Epidermal melanocyte (primary cell): ENCODE data around the gene NKX6-1.

Experiments
- DNase-seq: peaks from one replicate; pipeline ENCODE4 v3.0.0; 2011; ENCODE audit warnings: low spot score; ENCODE audit not compliant: insufficient read length

NKX6-1 gene

DNA sequence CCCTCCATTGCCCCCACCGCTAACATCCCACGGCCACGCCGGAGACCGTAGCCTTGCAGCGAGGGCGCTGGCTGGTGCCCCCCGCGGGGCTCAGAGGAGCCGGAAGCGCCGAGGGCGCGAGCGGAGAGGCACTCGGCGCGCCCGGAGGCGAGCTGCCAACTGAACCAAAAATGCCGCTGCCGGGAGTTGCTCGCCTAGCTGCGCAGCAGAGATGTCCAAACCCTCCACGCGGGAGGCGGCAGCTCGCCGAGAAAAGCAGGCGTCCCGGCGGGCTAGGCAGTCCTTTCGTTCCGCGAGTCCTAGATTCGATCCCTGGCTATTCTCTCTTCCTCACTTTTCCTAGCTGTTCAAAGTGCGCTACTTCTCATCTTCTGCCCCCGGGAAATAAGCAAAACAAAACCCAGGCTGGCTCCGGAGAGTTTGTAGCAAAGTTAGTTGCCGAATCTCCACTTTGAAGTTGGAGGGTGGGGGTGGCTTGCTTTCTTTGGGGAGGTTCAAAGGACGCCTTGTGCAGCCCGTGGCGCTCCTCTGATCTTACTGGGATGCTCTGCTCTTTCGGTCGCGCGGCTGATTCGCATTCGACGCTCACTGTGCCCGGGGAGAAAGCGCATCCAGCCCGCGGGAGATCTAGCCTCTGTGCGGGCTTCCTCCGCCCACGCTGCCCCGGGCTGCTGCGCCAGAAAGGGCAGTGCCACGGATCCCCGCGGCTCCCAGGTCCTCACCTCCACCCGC is 723 bp downstream of the NKX6-1 start:
- DNase-seq, result no peak

DNA sequence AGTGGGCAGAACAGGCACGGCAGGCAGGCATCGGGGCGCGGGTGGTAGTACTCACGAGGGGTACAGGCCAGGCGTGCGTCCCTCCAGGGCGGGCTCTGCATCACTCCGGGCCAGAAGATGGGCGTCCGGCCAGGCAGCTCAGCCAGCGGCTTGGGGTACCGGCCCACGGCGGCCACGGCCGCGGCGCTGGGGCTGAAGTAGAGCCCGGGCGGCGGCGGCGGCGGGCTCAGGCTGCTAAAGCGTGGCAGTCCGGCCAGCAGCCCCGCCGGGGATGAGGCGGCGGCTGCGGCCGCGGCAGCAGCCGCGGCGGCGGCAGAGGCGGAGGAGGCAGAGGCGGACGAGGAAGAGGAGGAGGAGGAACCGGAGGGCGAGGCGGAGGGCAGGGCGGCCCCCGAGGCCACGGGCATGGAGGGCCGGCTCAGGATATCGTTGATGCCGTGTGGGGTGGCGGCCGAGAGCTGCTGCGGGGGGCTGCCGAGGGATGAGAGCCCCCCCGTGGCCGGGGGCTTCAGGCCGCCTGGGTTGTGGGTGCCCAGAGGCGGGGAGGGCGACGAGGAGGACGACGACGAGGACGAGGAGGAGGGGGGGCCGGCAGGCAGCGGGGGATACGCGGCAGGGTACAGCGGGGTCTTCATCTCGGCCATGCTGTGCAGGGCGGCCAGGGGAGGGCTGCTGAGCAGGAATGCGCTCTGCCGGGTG is 1.4 kb downstream of the NKX6-1 start:
- no peak for DNase-seq

DNA sequence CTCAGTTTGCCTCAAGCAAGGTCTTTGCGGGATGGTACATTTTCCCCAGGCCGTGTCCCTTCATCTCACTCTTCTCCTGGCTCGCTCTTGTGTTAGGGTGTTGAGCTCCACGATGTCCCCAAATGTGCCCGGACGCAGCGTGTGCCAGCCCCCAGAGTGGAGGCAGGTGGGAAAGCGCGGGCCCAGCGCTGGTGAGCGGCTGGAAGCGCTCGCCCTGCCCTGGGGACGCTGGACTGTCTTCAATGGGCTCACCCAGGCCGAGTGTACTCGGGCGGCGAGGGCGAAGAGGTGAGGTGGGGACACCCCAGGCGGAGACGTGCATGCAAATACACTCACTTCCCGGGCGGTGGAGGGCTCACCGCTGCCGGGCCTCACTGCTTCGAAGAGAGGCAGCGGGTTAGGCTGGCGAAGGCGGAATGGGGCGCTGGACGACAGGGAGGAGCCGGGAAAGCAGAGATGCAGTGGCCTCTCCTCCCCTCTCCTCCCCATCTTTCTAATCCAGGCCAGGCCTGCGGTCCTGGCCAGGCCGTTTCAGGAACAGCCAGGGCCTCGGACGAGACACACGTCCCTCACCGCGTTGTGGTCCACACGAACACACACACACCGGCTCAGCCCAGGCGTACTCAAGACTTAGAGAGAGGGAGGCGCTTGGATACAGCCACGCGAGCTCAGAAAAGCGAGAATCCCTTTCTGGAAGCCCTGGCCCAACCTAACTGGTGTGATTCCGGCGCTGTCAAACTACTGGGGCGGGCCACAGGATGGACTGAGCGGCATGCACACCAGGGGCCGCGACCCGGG is 2.2 kb downstream of the NKX6-1 start:
- DNase-seq, result no peak

DNA sequence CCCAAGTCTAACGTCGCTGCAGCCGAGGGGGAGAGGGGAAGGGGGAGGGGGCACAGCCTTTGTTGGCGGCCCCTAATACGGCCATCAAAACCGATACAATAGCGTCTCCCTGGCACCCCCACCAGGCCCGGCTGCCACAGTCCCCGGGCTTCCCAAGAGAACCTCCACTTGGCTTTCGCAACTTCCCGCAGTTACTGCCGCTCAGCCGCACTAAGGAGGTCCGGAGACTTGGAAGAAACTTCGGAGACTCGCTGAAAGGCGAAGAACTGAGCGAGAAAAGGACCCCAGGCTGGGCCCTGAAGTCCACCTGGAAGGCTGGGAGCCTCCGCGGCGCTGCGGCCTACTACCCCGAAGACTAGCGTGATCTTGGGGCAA is 2.8 kb downstream of the NKX6-1 start:
- DNase-seq, result no peak

DNA sequence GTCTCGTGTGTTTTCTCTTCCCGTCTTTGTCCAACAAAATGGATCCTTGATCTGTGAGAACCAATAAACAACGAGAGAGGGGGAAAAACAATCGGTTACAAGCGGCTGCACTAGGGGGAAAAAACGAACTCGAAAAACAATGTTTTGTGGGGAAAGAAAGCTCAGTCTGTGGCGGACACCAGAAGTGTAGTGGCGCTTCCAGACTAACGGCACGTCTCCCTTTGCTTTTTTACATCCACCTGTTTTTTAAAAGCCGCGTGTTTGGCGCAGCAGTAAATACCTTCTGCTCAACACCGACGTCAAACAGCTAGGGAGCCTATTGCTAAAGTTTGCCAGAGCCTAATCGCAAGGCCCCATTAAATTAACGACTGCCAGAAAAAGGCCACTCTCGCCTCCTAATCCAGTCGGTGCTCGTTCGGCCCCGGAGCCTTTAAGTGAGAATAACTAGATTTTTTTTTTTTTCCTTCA is 3.3 kb downstream of the NKX6-1 start:
- no peak for DNase-seq

DNA sequence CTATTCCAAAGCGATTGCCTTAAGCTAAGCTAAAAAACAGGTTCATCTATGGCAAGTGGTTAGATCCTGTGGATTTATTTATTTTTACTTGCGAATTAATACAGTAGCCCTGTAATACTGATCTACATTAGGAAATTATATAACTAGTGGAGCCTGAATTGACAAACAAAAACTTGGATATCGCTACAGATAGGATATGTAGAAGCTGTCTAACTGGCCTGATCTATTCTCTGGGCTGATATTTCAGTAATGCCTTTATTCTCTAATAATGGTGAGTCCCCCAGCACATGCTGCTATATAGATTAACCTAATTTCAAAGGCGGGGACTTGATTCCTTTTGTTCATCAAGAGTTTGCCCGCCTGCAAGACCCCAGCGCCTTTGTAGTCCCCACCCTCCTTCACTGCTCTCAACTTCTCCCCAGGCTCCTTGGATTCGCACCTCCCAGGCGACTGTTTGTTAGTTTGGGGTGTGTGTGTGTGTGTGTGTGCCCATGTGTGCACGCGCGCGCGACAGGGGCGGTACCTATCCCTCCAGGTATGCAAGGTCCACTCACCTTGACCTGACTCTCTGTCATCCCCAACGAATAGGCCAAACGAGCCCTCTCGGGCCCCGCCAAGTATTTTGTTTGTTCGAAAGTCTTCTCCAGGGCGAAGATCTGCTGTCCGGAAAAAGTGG is 3.8 kb downstream of the NKX6-1 start:
- no peak for DNase-seq

DNA sequence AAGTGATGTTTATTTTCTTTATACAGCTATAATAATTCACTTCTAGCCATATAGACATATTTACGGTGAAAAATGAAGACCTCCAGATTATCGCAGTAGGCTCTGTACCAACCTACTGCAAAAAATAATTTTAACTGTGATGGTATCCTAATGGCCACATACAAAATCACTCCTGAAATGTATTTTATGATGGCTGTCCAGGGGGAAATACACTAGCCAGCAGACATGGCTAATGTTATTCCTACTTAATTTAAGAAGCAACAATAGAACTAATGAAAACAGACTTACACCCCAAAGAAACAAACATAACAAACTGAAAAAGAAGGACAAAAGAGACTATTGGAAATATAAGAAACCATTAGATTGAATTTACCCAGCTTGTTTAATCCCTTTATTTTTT is 4.6 kb downstream of the NKX6-1 start:
- no peak for DNase-seq

DNA sequence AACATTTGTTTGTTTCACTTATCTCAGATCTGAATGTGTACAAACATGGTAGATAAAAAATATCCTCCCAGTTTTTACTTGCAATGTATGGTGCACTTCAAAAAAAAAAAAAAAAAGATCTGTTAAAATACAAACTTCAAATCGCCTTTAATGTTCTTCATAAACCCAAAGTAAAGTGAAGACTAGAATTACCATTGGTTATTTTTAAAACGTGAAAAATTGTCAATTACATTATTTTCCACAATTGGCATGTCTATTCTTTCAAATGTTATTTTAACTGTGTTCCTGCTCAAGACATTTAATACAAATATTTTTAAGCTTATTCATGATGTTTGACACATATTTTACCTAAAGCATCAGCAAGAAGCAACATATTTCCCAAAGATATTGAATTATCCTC is 5.0 kb downstream of the NKX6-1 start:
- DNase-seq, result no peak

DNA sequence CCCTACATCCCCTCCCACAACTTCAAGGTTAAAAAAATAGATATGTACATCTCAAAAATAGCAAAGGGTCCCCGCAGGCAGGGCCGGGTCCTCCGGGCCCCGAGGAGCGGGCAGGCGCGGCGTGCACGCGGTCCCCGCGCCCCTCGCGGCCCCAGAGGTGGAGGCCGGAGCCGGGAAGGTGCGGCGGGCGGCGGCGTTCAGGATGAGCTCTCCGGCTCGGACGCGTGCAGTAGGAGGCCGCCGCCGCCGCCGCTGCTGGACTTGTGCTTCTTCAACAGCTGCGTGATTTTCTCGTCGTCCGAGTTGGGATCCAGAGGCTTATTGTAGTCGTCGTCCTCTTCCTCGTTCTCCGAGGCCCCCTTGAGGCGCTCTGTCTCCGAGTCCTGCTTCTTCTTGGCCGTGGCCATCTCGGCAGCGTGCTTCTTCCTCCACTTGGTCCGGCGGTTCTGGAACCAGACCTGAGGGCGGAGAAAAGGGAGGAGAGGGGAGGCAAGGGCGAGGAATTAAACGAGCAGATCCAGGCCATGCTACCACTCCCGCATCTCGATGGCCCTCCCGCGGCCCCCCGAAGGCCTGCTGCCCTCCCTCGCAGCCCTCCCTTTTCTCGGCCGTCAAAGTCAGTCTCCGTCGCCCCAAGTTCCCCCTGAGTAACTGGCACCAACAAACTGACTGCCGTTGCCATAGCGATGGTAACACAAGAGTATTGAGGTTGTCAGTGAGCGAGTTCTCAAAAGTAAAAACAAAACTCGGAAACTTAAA is 5.8 kb downstream of the NKX6-1 start:
- no peak for DNase-seq

DNA sequence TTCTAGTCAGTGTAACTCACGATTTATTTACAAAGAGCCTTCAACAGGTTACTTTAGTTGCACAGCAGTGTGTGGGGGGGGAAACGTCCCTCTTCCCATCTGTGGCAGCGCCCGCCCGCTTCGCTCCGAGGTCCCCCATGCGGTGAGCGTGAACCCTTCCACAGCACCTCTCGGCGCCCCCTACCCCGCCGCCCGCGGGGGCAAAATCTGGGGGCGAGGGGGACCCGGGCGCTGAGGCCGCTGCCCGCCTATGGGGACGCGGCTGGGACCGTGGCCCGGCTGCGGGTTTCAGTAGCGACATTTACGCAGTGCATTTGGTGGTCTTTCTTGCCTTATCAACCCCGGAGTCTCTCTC is 6.4 kb downstream of the NKX6-1 start:
- no peak for DNase-seq

DNA sequence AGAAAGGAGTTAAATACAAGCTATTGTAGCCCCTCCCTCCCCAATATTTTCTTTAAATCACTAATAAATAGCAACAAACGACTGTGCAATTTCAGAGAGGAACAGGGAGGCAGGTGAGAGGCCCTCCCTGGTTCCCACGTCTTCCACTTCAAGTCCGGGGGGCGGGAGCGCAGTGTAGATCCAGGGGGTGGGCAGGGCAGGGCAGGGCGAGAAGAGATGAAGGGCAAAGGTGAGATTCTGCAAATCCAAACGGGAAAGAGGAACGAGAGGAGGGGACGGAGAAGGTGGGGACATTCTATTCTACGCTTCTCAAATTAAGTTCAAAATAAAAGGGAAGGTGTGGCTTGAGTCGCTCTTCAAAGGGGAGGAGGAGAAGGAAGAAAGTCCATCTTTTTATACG is 6.8 kb downstream of the NKX6-1 start:
- DNase-seq, result no peak

DNA sequence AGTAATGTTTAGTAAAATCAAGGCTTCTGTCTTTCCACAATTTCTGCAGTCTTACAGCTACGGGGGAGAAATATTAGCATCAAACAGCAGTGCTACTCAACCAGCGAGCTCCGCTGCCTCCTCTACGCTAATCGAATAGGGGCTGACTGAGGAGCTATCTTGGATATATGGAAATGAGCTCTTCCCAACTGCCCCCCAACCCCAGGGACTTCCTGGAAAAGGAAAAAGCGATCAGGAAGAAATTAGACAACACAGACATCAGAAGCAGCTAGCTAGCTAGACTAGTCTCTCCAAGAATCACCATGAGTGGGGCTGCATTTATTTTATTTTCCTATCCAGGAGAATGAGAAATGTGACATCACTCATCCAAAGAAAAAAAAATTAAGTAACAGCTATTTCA is 7.6 kb downstream of the NKX6-1 start:
- no peak for DNase-seq

DNA sequence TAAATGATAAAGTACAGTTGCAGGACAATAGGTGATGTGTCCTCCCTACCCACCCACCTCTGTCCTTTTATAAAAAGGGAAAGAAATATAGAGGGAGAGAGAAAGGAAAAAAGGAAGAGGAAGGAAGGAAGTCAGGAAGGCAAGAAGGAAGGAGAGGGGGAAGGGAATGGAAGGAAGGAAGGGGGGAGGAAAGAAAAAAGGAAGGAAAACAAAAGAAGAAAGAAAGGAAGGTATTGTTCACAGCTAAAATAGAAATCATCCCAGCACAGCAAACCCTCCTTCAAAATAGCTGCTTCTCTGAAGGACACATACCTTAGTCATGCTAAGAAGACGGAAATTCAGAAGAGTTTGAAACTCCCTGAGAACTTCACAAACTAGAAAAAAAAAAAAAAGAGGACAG is 8.4 kb downstream of the NKX6-1 start:
- DNase-seq, result no peak

DNA sequence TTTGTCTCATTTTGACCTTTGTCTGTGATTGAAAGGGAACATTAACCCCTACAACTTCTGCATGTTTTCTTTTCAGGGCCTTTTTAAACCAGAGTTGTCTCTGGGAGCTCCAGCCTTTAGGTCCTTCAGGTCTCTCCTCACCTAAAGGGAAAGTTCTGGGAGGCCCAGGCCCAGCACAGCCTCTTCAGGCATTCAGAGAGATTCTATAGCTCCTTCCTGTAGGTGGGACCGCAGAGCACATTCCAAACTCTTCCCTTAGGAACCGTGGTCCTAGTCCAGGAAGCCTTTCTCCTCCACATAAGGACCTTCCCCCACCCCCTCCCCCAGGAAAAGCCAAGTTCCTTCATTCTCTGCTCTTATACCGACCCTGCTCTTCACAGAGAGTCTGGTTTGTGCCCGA is 14.9 kb downstream of the NKX6-1 start:
- no peak for DNase-seq

DNA sequence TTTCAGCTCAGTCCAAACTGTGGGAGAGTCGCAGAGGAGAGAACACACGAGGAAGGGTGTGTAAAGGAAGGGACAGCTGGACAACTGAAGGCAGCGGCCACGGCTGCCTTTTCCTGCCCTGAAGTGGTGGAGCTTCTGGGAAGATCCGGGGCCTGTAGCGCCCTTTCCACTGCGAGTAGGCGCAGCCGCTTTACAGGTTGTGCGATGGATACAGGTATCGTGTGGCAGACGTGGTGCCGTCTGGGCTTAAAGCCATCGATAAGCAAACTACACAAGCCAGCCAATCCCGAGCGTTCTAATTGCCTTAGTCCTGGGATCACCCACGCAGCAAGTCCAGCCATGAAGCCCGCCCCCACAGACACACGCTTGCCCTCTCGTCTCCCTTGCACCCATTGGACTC is 15.4 kb downstream of the NKX6-1 start:
- no peak for DNase-seq

DNA sequence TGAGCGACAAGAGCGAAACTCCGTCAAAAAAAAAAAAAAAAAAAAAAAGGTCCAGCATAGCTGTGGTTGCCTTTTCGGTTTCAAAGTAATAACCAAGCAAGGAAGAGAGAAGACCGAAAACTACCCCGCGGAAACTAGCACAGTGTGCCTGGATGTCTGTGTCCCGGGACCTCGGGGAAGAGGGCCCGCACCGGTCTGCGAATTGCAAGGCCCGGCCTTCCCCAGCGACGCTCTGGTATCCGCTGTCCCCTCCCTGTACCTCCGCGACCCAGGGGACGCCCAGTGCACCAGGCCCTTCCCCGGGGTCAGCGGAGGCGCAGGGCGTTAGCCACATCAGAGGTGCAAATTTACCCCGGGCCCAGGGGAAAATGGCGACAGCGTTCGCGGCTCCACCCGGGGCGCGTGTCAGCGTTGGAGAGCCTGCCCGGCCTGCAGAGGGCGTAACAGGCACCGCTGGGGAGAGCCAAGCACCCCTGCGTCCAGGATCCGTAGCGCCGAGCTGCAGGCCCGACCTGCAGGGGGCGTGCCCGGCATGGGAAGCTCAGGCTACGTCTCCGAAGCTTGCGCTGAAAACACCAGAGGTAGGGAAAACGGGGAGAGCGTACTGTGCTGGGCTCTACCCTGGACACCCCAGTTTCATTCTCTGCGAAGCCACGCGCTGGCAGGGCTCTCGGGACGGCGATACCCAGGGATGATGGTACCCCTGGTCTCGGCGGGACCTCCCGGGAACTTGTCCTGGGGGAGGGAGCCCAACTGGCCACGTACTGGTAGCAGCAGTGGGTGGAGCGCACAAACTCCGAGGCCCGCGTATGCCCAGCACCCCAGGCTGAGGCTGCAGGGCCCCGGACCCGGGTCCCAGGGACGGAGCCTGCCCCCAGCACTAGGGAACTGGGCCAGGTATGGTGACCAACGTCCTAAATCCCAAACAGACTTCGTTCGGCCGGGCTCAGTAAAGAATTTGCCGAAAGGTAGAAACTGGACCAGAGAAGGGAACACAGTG is 16.2 kb downstream of the NKX6-1 start:
- no peak for DNase-seq

DNA sequence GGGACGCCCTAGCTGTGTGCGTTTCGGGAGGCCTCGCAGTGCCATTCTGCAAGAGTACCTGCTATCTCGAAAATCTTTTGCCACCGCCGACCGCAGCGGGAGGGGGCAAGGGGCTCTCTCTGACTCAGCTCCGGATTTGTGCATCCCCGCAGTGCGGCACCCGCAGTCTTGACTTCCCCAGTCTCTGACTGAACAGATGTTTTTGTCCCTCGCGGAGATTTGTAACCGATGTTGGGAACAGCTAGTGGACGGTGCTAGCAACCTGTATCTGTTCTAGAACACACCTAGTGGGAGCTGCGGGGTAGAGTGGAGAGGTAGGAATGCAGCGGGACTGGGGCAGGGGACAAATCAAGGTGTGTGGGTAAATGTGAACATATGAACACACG is 17.2 kb downstream of the NKX6-1 start:
- no peak for DNase-seq

DNA sequence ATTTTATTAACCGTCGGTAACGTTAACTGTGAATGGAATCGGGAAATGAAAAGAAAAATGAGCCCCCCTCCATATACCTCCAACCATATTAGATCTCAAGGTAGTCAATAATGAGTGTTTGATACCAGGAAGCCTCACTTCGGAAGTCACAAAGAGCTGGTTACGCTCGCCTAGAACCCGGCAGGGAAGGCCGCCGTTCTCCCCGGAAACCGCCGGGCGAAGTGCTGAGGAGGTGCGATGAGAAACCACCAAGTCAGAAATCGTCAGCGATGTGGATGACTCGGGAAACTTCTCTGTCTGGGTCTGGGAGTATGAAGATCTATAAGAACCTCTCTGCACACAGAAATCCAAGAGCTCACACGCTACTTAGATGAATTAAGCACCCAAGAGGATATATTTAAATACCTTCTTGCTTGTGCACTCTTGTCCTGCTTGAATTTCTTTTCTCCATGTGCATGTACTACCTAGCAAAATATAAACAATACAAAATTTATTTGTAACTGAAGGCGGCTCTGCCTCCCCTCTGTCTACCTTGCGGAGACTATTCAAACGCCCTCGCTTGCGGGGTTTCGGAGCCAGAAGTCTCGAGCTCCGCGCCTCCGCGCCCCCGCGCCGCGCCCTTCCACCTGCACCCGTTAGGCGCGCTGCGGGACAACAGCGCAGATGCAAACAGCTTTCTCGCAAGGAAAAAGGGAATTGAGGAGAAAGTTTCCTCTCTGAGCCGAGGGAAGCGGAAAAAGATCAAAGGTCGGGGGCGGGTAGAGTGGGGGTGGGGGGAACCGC is 17.8 kb downstream of the NKX6-1 start:
- DNase-seq, result no peak

DNA sequence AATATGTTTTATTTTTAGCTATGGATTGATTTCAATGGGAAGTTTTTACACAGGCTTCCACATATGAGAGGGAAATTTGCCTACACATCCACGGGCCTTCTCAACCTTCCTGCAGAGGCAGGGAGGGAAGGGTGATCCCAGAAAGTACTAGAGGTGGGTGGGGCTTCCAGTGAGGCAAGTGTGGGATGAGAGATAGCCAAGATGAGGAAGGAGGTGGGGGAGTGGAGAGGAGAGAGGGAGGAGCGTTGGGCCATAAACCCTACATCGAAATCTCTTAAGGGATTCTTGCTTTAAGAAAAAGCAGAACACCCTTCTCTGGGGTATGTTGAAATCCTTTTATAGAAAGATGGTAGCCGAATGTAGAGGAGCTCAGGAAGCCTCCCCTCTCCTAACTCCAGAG is 19.0 kb downstream of the NKX6-1 start:
- no peak for DNase-seq
